OCI-LY7 (cell line): ENCODE measurements around the gene TCFL5. TPM values are rescaled to one million over a fixed set of nuclear protein-coding genes. Genes with fewer than 3 reads are reported as not detected.

Experiments
- BruUV-seq: library from RNA; stranded (reverse); fragments of 400-500 nt; replicated peaks from 2 replicates; lab custom pipeline; 2021; lab: Mats Ljungman, UMichigan
- CTCF ChIA-PET: fragments of 300-600 bp; sonication (Branson Sonifier 250); formaldehyde crosslinking; loops from one replicate; lab custom pipeline; 2022; ENCODE audit warnings: antibody characterized with exemption; ENCODE audit not compliant: unreplicated experiment; lab: Charles Lee
- POLR2A ChIA-PET: fragments of 300-600 bp; sonication (Branson Sonifier 250); formaldehyde crosslinking; loops from one replicate; lab custom pipeline; 2022; ENCODE audit warnings: antibody characterized with exemption; lab: Charles Lee
- DNase-seq: peaks from one replicate; pipeline ENCODE4 v3.0.0-alpha.2; 2015; ENCODE audit warnings: low spot score
- H2AFZ ChIP-seq: fragments of 200-600 bp; sonication (generic), shearing (Covaris generic); 2 replicates; pipeline ENCODE4 v1.6.1; 2014; ENCODE audit warnings: mild to moderate bottlenecking, antibody characterized with exemption, low read length, moderate library complexity
- H3K27ac ChIP-seq: fragments of 200-600 bp; sonication (generic); 2 replicates; pipeline ENCODE4 v1.5.1; 2014; ENCODE audit warnings: mixed run types, low read depth, mild to moderate bottlenecking, moderate library complexity, low read length, inconsistent platforms; ENCODE audit not compliant: poor library complexity, severe bottlenecking
- H3K36me3 ChIP-seq: fragments of 200-600 bp; sonication (generic); 2 replicates; pipeline ENCODE4 v1.6.1; 2014; ENCODE audit warnings: mild to moderate bottlenecking, antibody characterized with exemption, low read length, moderate library complexity, mixed read lengths; ENCODE audit not compliant: insufficient read depth
- H3K4me1 ChIP-seq: fragments of 200-600 bp; sonication (generic); 2 replicates; pipeline ENCODE4 v1.5.1; 2014; ENCODE audit warnings: mild to moderate bottlenecking, low read length; ENCODE audit not compliant: insufficient read depth, poor library complexity, severe bottlenecking
- H3K4me2 ChIP-seq: fragments of 200-600 bp; sonication (generic); 2 replicates; pipeline ENCODE4 v1.6.1; 2014; ENCODE audit warnings: mild to moderate bottlenecking, low read length
- H3K4me3 ChIP-seq: fragments of 200-600 bp; sonication (generic); 2 replicates; pipeline ENCODE4 v1.5.1; 2014; ENCODE audit warnings: mild to moderate bottlenecking, low read depth, low read length; ENCODE audit not compliant: poor library complexity, severe bottlenecking
- H3K79me2 ChIP-seq: fragments of 200-600 bp; sonication (generic); 2 replicates; pipeline ENCODE4 v1.6.1; 2016; ENCODE audit warnings: low read depth, mild to moderate bottlenecking, low read length, moderate library complexity, mixed read lengths; ENCODE audit not compliant: insufficient read depth
- H3K9me2 ChIP-seq: fragments of 200-600 bp; sonication (generic); 2 replicates; pipeline ENCODE4 v1.6.1; 2016; ENCODE audit warnings: mild to moderate bottlenecking, low read length, mixed read lengths; ENCODE audit not compliant: insufficient read depth
- H3K9me3 ChIP-seq: fragments of 200-600 bp; sonication (generic); 2 replicates; pipeline ENCODE4 v1.6.1; 2014; ENCODE audit warnings: mild to moderate bottlenecking, mixed run types, low read length, mixed read lengths
- H4K20me1 ChIP-seq: fragments of 200-600 bp; sonication (generic); 2 replicates; pipeline ENCODE4 v1.6.1; 2014; ENCODE audit warnings: mild to moderate bottlenecking, antibody characterized with exemption, low read length, moderate library complexity, mixed read lengths; ENCODE audit not compliant: insufficient read depth
- EZH2phosphoT487 ChIP-seq: fragments of 200-600 bp; sonication (generic); IDR thresholded peaks from 2 replicates; pipeline ENCODE4 v1.6.1; 2018; ENCODE audit warnings: low read depth, borderline replicate concordance, mild to moderate bottlenecking, mixed run types, antibody characterized with exemption, low read length, moderate library complexity, mixed read lengths
- intact Hi-C: fragments of 100-400 bp; cut with micrococcal nuclease; formaldehyde crosslinking; loops from one replicate; pipeline ENCODE4 v1.10.0; 2022; ENCODE audit not compliant: unreplicated experiment
- total RNA-seq, 2 experiments: library from RNA; depleted of rRNA in 1 of 2; stranded (reverse); fragments of >200 nt in 1 of 2; shearing (Covaris generic) in 1 of 2; gene quantifications; 2 replicates each; pipeline ENCODE4 v1.2.3, GENCODE V29; 2014 to 2022
- TF ChIP-seq, protein P1 (sequence below): fragments of 200-600 bp; sonication (generic); conservative IDR thresholded peaks from 2 replicates; pipeline ENCODE4 v1.5.1; 2014; ENCODE audit warnings: mild to moderate bottlenecking, antibody characterized with exemption, low read length, moderate library complexity, mixed read lengths

The TCFL5 gene
- total RNA-seq, 2 experiments from 2014 or later, result 8.7 to 9.5 TPM

DNA sequence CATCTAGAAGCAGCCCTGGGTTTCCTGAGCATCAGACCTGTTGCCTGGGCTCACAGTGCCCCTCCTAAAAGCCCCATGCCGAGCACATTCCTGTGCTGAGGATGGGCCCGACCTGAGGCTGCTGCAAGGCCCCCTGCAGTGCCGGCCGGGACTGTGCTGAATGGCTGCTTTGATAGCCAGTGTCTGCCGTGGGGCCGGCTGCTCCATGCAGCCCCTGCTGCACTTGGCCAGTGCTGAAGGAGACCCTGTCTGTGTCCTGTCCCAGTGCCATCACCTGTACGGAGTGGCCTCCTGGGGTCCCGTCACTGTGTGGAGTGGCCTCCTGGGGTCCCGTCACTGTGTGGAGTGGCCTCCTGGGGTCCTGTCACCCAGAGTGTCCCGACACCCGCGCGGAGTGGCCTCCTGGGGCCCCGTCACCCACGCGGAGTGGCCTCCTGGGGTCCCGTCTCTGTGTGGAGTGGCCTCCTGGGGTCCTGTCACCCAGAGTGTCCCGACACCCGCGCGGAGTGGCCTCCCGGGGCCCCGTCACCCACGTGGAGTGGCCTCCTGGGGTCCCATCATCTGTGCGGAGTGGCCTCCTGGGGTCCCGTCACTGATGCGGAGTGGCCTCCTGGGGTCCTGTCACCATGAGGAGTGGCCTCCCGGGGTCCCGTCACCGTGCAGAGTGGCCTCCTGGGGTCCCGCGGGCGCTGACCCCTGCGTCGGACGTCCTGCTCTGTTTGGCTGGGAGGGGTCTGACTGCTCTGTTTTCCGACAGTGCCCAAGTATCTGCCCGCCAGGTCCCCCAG lies 37.7 kb downstream of the TCFL5 start:
- DNase-seq, result no peak
- no peak overlapping the region for H2AFZ ChIP-seq
- intact Hi-C loops, result loop anchor here (1.0 to 2.0 kb wide), 2 partner anchors 77 to 185 kb away; no protein-coding TSS in a partner anchor
- ChIA-PET CTCF (interaction anchor here (1.0 kb wide), 1 partner anchor 23 kb away, joined by 9 read pairs; no protein-coding TSS in a partner anchor), POLR2A (no interaction called here)
- peaks cover 7% of the 10 kb centered on the region for H3K4me1 ChIP-seq
- H3K9me2 ChIP-seq, result no peaks in the 10 kb centered on the region
- H3K27ac ChIP-seq, result no peak overlapping the region
- TF ChIP-seq EZH2phosphoT487, result no peak
- TF ChIP-seq, protein P1, sequence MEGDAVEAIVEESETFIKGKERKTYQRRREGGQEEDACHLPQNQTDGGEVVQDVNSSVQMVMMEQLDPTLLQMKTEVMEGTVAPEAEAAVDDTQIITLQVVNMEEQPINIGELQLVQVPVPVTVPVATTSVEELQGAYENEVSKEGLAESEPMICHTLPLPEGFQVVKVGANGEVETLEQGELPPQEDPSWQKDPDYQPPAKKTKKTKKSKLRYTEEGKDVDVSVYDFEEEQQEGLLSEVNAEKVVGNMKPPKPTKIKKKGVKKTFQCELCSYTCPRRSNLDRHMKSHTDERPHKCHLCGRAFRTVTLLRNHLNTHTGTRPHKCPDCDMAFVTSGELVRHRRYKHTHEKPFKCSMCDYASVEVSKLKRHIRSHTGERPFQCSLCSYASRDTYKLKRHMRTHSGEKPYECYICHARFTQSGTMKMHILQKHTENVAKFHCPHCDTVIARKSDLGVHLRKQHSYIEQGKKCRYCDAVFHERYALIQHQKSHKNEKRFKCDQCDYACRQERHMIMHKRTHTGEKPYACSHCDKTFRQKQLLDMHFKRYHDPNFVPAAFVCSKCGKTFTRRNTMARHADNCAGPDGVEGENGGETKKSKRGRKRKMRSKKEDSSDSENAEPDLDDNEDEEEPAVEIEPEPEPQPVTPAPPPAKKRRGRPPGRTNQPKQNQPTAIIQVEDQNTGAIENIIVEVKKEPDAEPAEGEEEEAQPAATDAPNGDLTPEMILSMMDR, result no peak
- no peak overlapping the region for H3K4me2 ChIP-seq
- H3K36me3 ChIP-seq, result no peaks in the 10 kb centered on the region
- no peaks in the 10 kb centered on the region for H3K79me2 ChIP-seq
- H3K4me3 ChIP-seq, result no peak overlapping the region
- H3K9me3 ChIP-seq, result no peaks in the 10 kb centered on the region
- no TSS peak for BruUV-seq
- no peaks in the 10 kb centered on the region for H4K20me1 ChIP-seq

DNA sequence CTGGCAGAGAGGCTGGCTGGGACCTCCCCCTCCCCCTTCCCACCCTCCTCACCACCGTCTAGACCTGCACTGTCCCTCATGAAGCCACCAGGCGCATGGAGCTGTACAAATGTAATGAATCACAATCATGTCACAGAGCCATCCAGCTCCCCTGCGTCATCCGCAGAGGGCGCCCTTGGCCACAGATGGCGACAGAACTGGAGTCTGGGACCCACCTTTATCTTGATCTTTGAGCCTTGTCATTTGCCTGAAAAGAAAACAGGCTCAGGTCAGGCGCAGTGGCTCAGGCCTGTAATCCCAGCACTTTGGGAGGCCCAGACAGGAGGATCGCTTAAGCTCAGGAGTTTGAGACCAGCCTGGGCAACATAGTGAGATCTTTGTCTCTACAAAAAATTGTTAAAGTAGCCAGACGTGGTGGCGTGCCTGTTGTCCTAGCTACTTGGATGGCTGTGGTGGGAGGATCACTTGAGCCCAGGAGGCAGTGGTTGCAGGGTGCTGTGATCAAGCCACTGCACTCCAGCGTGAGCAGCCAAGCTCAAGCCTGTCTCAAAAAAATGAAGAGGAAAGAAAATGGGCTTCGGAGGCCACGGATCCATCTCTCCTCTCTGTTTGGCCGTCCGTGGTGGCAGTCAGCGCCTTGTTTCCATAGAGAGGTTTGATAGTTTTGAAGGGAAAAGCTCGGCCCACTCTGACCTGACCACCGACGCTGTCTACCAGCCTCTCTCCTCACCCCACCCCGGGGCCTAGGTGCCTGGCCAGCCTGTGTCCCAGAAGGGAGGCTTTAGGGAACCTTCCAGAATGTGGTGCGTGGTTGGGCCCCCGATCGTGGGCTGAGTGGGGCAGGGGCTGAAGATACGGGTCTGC lies 38.6 kb downstream of the TCFL5 start:
- intact Hi-C loops, result loop anchor here (1.0 to 2.0 kb wide), 3 partner anchors 24 to 186 kb away; no protein-coding TSS in a partner anchor
- Histone ChIP-seq H3K79me2 (no peaks in the 10 kb centered on the region), H3K4me1 (peaks cover 7% of the 10 kb centered on the region), H3K4me3 (no peak overlapping the region), H3K9me3 (no peaks in the 10 kb centered on the region), H3K9me2 (no peaks in the 10 kb centered on the region), H3K4me2 (no peak overlapping the region), H2AFZ (no peak overlapping the region), H3K27ac (no peak overlapping the region), H3K36me3 (no peaks in the 10 kb centered on the region), H4K20me1 (no peaks in the 10 kb centered on the region)
- DNase-seq, result peak; percentile 87
- no TSS peak for BruUV-seq
- ChIA-PET POLR2A (no interaction called here), CTCF (interaction anchor here (0.7 to 1.0 kb wide), 4 partner anchors 9 to 52 kb away, joined by 3 to 9 read pairs (median 4); no protein-coding TSS in a partner anchor)
- TF ChIP-seq, protein P1, result peak; percentile 88
- no peak for TF ChIP-seq EZH2phosphoT487
